Hair follicle dermal papilla cell (primary cell): ENCODE results near the gene CCDC9B. TPM values are rescaled to one million over a fixed set of nuclear protein-coding genes. Genes with fewer than 3 reads are reported as not detected.

ENCODE experiments used
- total RNA-seq: library from RNA; depleted of rRNA; stranded (reverse); fragments of >200 nt; gene quantifications from 2 replicates; pipeline ENCODE4 v1.2.3, GENCODE V29; 2012

CCDC9B gene
- 31.0 and 35.0 TPM in 2 replicates for total RNA-seq

GRCh38 chr15:40340740-40341400, at the start of gene CCDC9B:
TSS of gene CCDC9B (minus strand) at chr15:40340939. CDS start at chr15:40340819, 120 bp downstream.

GRCh38 chr15:40382580-40383456, 42.1 kb upstream of the CCDC9B start, which contains the start of gene KNSTRN:
TSS of gene KNSTRN (plus strand) at chr15:40382721. CDS start at chr15:40382836, 115 bp downstream.

DNA sequence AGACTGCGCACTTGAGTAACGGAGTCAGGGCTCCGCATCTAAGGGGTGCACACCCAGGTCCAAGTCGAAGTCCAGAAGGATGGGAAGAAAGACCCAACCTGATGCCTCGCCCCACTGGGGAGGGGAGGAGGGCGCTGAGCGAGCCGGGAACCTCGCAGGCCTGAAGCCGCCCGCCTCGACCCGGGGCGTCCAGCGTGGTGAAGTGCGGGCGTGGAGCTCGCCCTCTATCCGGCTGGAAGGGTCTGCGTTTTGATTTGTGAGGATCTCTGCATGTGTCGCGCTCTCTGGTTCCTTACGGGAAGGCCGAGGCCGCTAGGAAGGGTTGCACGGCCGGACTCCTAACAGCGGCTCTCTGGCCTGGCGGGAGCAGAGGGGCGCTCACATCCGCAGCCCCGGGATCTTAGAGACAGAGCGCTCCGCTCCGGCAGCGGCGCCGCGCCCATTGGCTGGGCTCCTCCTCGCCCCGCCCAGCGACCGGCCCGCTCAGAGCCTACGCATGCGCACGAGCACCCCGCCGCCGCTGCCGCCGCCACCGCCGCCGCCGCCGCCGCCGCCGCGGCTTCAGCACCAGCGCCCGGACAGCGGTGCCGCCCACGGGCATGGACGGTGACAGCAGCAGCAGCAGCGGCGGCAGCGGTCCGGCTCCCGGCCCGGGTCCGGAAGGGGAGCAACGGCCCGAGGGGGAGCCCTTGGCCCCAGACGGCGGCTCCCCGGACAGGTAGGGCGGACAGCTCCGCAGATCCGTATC, 17.2 kb upstream of the CCDC9B start, which contains the start of gene DISP2:
Gene DISP2 (plus strand): TSS at position 497 of the 748 bp plus-strand sequence. CDS start 103 bp downstream, at position 600.

GRCh38 chr15:40323239-40323952, 17.3 kb downstream of the CCDC9B start, which contains the start of gene INAFM2:
TSS of gene INAFM2 (plus strand) at chr15:40323692. CDS start at chr15:40324056, 364 bp downstream.

GRCh38 chr15:40307421-40308211, 33.1 kb downstream of the CCDC9B start, which contains the start of gene PLCB2:
TSS of gene PLCB2 (minus strand) at chr15:40307935. CDS start at chr15:40307672, 263 bp downstream.

DNA sequence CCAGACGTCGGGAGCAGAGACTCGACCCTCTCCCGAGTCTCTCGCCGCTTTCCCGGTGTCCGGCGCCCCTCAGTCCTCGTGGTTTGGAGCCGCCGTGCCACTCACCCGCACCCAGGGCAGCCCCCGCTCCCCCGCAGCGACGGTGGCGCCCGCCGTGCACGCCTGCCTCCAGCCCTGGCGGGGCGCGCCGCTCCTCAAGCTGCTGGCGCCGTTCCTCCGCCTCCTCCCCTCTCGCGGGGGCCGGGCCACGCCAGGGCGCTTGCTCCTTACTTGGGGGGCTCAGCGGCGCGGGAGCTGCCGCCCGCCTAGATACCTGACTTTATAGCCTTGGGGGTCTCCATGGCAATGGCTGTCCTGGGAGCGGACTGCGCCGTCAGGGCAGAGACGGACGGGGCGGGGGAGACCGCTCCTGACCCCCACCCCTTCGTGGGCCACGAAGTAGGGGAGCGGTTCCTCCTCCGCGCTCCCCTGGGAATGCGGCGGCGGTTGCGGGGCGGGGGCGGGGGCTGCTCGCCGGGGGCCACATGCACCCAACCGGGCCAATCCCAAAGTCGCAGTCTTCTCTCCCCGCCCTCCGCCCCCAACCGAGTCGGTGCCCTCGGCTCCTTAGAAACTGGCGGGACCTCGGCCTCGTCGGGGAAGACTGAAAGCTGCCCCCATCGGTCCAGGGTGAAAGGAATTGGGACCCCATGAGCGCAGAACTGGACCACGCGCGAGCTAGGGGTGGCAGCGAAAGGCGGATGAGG, 57.7 kb downstream of the CCDC9B start, which contains the start of gene ANKRD63:
Gene ANKRD63 (minus strand): TSS at position 196 of the 746 bp plus-strand sequence. CDS start 478 bp downstream, outside the sequence.

Other genes starting within 250 kb of the CCDC9B start
- gene BMF, start 232.1 kb downstream of the CCDC9B start, total RNA-seq: 6.6 and 9.2 TPM in 2 replicates
- 2.4 and 5.0 TPM in 2 replicates for gene BUB1B, start 179.9 kb downstream of the CCDC9B start, total RNA-seq
- 0.12 and 0.32 TPM in 2 replicates for gene PAK6, start 101.9 kb downstream of the CCDC9B start, total RNA-seq
- gene ANKRD63, start 57.9 kb downstream of the CCDC9B start, total RNA-seq: not detected in 2 replicates
- gene PLCB2, start 33.0 kb downstream of the CCDC9B start, total RNA-seq: 0.12 and 0.49 TPM in 2 replicates
- 12.2 and 13.4 TPM in 2 replicates for gene INAFM2, start 17.2 kb downstream of the CCDC9B start, total RNA-seq
- gene PHGR1, start 10.1 kb upstream of the CCDC9B start, total RNA-seq: not detected in 2 replicates
- 0.49 and 0.65 TPM in 2 replicates for gene DISP2, start 17.3 kb upstream of the CCDC9B start, total RNA-seq
- 10.9 and 12.0 TPM in 2 replicates for gene KNSTRN, start 41.8 kb upstream of the CCDC9B start, total RNA-seq
- gene IVD, start 64.9 kb upstream of the CCDC9B start, total RNA-seq: 53.2 and 57.8 TPM in 2 replicates
- 13.7 and 17.8 TPM in 2 replicates for gene BAHD1, start 100.0 kb upstream of the CCDC9B start, total RNA-seq
- gene CHST14, start 130.0 kb upstream of the CCDC9B start, total RNA-seq: 15.5 and 18.7 TPM in 2 replicates
- 19.4 and 21.3 TPM in 2 replicates for gene CCDC32, start 224.1 kb upstream of the CCDC9B start, total RNA-seq
- gene RPUSD2, start 228.4 kb upstream of the CCDC9B start, total RNA-seq: 10.8 and 11.7 TPM in 2 replicates